ENCODE results near the gene ATP2C2.
A peak's percentile ranks its signal among the peaks of the same experiment; 100 is the strongest.

The ATP2C2 gene

DNA sequence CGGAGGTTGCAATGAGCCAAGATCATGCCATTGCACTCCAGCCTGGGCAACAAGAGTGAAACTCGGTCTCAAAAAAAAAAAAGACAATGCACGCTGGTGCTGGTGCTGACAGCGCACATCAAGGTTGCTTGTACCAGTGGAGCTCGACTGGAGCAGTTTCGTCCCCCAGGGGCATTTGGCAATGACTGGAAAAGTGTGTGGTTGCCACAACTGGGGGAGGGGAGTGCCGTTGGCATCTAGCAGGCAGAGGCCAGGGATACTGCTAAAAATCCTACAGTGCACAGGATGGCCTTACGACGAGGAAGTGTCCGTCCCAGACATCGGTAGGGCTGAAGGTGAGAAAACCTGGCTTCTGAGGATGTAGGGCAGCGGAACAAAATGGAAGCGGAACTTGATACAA is 133.7 kb downstream of the ATP2C2 start:
- DNase-seq, result no peak

DNA sequence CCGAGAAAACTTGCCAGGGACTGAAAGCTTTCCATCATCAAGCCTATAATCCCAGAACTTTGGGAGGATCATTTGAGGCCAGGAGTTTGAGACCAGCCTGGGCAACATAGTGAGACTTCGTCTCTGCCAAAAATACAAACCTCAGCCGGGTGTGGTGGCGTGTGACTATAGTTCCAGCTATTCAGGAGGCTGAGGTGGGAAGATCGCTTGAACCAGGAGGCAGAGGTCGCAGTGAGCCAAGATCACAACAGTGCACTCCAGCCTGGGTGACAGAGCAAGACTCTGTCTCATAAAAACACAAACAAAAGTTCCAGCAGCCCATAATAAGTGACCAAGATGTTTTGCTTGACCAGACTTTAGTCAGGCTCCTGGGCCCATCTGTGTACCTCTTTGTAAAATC is 134.2 kb downstream of the ATP2C2 start:
- DNase-seq, result no peak

DNA sequence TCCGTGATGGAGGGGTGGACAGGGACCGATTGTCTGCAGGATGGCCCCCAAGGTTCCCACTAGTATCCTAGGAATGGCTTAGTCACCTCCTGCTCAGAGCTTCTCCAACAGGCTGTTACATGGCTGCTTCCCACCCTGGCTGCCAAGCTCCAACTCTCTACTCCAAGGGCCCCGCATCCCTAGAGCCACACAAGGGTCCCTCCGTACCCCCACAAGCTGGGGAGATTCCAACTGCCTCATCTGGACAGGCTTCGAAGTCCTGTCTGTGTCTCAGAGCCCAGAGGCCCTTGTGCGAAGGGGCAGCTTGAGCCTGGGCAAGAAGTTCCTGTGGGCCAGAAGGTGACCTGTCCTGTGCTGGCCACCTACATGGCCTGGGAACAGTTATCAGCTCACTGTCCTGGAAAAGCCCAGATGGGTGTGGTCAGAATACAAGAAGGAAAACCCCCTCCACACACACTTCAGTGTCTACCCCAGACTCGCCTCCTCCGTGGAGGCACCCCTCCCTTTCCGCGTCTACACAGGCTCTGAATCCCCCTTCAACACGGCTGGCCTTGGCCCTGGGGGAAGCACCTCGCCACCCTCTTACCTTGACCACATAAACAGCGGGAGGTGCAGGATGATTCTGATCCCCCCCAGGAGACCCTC is 135.5 kb downstream of the ATP2C2 start:
- no peak for DNase-seq

DNA sequence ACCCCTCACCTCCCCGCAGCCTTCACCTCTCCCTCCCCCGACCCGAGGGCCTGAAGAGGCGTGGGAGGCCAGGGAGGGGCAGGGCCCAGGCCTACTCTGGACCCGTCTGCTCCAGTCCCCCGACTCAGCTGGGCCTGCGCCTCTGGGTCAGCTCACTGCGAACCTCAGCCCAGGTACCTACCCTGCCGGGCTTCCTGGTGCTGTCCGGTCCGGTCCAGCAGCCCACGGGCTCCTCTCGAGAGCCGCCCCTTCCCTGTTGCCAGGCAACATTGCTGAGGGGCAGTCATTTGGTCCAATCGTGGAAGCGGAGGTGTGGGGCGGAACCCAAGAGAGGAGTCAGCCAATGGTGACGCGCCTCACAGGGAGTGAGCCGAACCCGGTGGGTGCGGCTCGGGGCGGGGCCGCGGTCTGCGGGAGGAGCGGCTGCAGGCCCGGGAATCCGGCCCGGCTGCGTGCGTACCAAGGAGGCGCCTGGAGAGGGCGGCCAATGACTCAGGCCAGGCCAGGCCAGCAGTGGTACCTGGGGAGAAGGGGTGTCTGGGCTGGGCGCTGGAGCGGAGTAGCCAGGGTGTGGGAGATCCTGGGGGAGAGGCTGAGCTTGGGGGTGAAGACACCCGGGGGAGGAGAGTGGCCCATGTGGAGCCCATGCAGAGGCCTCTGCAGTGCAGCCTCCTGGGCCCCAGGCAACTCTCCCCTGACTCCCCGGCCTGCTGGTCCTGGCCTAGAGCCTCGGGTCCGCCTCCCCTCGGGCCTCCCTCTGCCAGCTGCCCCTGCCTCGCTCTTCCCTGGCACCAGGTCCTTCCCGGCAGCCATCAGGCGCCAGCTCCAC is 136.3 kb downstream of the ATP2C2 start, which contains the start of gene MEAK7:
Gene MEAK7, minus strand, starts transcription at position 240 of the 829 bp plus-strand sequence. CDS start 6,573 bp downstream, outside the sequence.
- peak; percentile 98 for DNase-seq

DNA sequence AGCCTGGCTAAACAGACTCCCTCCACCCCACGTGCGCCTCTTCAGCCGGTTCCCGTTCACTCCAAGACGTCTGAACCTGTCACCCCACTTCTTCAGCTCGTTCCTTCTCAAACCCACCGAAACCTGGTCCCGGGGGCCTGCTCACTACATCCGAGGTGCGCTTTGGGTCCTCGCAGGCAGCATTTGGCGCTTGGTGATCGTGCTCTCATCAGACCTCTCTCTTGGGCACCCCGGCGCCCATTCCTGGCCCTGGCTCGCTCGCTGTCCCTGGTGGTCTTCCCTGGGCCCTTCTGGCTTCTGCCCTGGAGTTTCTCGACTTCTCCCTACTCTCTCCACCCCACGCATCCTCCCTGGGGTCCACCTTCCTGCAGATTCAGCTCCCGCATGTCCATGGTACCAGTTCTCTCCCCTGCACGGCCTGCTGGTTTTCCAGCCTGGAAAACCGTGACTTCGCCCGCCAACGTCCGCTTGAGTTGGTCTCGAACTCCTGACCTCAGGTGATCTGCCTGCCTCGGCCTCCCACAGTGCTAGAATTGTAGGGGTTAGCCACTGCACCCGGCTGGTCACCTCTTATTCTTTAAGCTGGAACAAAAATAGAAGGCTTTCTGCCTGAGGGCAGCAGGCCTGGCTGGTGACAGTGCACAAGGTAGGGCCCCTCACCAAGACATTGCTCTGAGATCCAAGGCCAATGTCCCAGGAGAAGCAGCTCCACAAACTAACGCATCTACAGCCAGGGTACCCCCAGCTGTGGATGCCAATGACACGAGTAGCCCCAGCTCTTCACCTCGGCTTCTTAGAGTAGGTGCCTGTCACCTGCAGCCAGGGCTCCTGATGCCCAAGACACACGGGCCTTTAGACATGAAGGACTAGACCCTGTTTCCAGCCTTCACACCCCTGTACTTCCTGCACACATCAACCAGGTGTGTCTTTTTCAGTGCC is 137.2 kb downstream of the ATP2C2 start:
- peak; percentile 66 for DNase-seq

DNA sequence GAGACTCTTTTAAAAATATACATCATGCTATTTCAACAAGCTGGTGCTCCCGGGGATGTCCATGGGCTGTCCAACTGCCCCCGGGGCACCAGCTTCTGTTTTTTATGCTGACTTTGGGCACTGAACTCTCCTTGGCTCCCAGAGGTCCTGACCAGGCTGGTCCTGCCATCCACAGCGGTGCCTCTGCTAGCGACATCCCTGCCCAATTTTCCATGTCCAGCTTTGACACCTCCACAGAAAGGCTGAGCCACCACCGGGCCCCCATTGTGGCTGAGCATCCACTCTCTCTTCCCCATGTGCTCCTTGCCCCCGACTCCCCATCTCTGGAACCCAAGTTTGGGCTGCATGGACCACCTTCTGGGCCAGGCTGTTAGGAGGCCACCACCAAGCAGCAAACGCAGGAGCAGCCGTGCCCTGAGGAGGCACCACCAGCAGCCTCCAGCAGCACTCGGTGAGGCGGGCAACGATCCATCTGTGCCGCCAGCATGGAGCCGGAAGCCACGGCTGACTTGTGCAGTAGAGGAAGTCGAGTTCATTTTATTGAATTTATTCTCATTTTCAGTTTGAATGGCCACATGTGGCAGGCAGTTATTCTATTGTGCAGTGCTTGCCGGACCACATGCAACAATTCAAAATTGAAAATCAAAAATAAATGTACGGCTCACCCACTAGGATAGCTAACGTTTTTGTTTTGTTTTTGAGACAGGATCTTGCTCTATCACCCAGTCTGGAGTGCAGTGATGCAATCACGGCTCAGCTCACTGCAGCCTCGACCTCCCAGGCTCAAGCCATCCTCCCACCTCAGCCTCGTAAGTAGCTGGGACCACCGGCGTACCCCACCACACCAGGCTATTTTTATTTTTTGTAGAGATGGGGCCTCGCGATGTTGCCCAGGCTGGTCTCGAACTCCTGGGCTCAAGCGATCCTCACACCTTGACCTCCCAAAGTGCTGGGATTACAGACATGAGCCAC is 139.0 kb downstream of the ATP2C2 start:
- DNase-seq, result peak; percentile 65

DNA sequence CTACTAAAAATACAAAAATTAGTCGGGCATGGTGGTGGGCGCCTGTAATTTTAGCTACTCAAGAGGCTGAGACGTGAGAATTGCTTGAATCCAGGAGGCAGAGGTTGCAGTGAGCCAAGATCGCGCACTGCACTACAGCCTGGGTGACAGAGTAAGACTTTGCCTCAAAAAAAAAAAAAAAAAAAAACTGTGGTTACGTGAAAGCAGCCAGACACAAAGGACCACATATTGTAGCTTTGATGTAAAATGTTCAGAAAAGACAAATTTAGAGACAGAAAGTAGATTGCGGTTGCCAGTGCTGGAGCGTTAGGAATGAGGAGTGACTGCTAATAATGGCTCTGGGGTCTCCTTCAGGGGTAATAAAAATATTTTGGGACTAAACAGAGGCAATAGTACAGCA is 140.2 kb downstream of the ATP2C2 start:
- DNase-seq, result no peak

DNA sequence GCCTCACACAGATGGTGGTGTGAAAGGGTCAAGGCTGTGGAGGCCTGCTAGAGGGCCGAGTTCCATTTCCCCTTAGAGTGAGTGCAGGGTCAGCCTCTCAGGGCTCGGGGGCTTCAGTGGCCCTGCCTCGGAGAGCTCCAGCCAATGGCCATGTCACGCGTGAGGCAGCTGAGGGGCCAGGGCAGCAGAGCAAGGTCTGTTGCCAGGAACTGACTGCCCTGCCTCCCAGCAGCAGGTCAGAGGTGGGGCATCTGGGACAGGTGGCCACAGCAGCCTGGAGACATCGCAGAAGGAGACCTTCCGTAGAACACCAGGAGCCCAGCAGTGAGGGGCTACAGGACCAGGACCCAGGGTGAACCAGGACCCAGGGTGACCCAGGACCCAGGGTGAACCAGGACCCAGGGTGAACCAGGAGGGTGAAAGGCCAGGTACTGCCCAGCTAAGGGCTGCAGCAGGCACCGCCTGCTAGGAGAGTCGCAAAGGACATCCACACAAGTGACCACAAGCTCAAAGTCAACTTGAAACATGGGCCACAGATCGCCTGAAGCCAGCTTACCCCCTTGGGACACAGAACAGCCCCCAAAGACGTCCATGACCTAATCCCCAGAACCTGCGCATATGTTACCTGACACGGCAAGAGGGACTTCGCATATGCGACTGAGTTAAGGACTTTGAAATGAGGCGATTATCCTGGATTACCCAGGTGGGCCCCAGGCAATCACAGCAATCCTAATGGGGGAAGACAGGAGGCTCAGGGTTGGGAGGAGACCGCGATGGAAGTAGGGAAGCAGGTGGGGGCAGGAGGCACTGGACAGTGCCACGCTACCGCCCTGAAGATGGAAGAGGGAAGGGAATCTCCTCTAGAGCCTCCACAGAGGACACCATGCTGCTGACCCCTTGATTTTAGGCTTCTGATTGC is 141.0 kb downstream of the ATP2C2 start:
- no peak for DNase-seq

DNA sequence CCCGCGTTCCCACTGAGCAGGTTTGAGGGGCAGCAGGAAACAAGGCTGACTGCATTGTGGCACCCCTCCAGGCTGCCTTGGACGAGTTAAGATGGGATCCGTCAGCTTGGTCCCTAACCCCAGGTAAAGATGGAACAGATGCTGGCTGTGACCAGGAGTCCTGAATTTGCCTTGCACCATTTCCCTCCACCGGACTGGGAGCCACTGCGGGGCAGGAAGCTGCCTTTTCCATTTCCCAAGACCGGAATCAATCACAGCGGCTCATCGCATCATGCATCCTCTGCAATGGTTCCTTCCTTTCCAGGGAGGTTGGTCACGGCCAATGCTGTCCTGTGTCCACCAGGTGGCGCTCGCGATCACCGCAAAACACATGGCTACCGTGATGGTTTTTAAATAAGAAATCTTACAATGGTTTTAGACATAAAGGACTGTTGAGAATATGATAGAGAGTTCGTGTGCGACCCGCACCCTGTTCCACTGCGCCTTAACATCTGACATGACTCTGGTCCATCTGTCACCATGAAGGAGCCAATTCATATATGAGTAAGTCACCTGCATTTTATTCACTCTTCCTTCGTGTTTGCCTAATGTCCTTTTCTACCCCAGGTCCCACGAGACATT is 143.0 kb downstream of the ATP2C2 start:
- DNase-seq, result peak; percentile 95

DNA sequence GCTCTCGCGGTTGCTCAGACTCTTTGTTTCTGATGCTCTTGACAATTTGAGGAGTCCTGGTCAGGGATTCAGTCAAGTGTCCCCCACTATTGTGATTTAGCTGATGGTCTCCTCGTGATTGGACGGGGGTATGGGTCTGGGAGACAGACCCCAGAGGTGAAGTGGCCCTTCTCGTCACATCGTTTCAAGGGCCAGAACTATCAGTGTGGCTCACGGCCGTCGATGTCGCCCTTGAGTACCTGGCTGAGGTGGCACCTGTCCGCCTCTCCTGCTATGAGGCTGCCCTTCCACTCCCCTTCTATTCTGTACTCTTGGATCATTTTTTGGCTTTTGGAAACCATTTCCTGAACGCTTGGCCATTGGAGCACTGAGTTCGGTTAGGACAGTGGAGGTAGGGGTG is 143.5 kb downstream of the ATP2C2 start:
- DNase-seq, result no peak

DNA sequence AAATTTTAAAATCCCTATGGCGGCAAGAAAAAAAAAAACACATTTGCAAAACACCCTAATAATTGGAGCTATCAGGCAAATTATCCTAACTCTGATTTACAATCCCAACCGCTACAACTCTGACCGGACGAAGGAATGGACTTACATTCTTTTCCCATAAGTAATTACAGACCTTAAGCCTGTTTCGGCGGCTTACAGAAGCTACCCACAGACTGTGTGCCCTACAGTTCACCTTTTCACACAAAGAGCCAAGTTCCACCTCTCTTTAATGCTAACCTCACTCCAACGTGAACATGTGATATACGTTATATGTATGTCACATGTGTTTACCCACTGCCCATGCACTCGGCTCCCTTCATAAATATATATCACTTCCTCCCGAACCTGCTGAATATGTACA is 144.8 kb downstream of the ATP2C2 start:
- DNase-seq, result no peak

DNA sequence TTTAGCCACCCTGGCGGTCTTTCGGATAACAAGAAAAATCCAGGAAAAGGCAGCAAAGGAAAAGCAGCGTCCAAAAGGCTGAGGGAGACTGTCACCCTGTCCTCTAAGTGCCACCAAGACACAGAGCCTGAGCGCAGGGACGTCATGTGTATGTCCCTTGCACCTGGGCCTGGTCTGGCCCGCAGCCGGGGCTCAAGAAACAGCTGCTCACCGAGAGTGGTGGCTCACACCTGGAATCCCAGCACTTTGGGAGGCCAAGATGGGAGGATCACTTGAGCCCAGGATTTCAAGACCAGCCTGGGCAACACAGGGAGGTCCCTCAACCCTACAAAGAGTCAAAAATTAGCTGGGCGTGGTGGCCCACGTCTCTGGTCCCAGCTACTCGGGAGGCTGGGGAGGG is 145.3 kb downstream of the ATP2C2 start:
- DNase-seq, result no peak

Data from activated CD8-positive, alpha-beta memory T cell treated with anti-CD3 and anti-CD28 coated beads, Interleukin-2, amount 50 U/mL, for 48 hours (primary cell).